HG03469 (cell line): ENCODE results near the gene NINL.
"Not testable (repeated sequence)": the region's sequence is repeated elsewhere in the genome, so short reads cannot be mapped to it uniquely, and the experiment has no call there.

Experiments
- ATAC-seq: cut with Tn5 transposase; IDR thresholded peaks from one replicate; pipeline ENCODE4 v1.9.1; 2021; ENCODE audit warnings: mild to moderate bottlenecking, moderate library complexity, moderate number of reproducible peaks; ENCODE audit not compliant: unreplicated experiment

NINL gene

GRCh38 chr20:25584905-25585704 is at the start of gene NINL:
TSS of gene NINL (minus strand) at chr20:25585531. CDS start at chr20:25526587, 58,944 bp downstream.
- ATAC-seq: no peak

GRCh38 chr20:25632940-25633790 is 47.8 kb upstream of the NINL start:
- no peak for ATAC-seq

GRCh38 chr20:25630615-25631014 is 45.3 kb upstream of the NINL start:
- not testable (repeated sequence) for ATAC-seq

- no peak for ATAC-seq
Observed at GRCh38 chr20:25629816-25630499, 44.6 kb upstream of the NINL start.

- no peak for ATAC-seq
Observed at GRCh38 chr20:25626779-25627178, 41.4 kb upstream of the NINL start.

- ATAC-seq: no peak
Observed at GRCh38 chr20:25624500-25624939, 39.2 kb upstream of the NINL start.

GRCh38 chr20:25623736-25624499 is 38.6 kb upstream of the NINL start, which contains the start of gene NANP:
TSS of gene NANP (minus strand) at chr20:25624014. CDS start at chr20:25623948, 66 bp downstream.
- peak; percentile 60 for ATAC-seq

GRCh38 chr20:25623225-25623735 is 37.9 kb upstream of the NINL start:
- no peak for ATAC-seq

GRCh38 chr20:25622450-25623224 is 37.3 kb upstream of the NINL start:
- ATAC-seq: no peak

GRCh38 chr20:25622049-25622448 is 36.7 kb upstream of the NINL start:
- ATAC-seq: no peak

- no peak for ATAC-seq
Observed at GRCh38 chr20:25619514-25619913, 34.2 kb upstream of the NINL start.

GRCh38 chr20:25608774-25609173 is 23.4 kb upstream of the NINL start:
- no peak for ATAC-seq

- no peak for ATAC-seq
Observed at GRCh38 chr20:25606094-25606695, 20.9 kb upstream of the NINL start.

- ATAC-seq: no peak
Observed at GRCh38 chr20:25605148-25605547, 19.8 kb upstream of the NINL start.

- no peak for ATAC-seq
Observed at GRCh38 chr20:25604611-25605010, 19.3 kb upstream of the NINL start.

- not testable (repeated sequence) for ATAC-seq
Observed at GRCh38 chr20:25602914-25603309, 17.6 kb upstream of the NINL start.

- not testable (repeated sequence) for ATAC-seq
Observed at GRCh38 chr20:25602191-25602913, 17.0 kb upstream of the NINL start.

- no peak for ATAC-seq
Observed at GRCh38 chr20:25601659-25602058, 16.3 kb upstream of the NINL start.
